Measurements from ENCODE around the gene GLRX3. TPM values are rescaled to one million over a fixed set of nuclear protein-coding genes. Genes with fewer than 3 reads are reported as not detected.

The GLRX3 gene
- total and polyA plus RNA-seq, 10 of the 15 experiments (the other 5 are each of a cell fraction or from before 2014, with no cell fraction given), result 94.7 to 209 (median 131) TPM

- SMC1A ChIA-PET (ENCODE audit: uncharacterized antibody, unreplicated experiment), result no interaction called here
- no peak for TF ChIP-seq NFIC (IDR thresholded peaks at IDR 0.05; ENCODE audit: low read depth, low read length)
- no peak for TF ChIP-seq SUZ12 (IDR thresholded peaks at IDR 0.05; ENCODE audit: unreplicated experiment)
- TF ChIP-seq NFYA (IDR thresholded peaks at IDR 0.05; ENCODE audit: borderline replicate concordance, low read depth, low read length), result no peak
- TF ChIP-seq RCOR1 (conservative IDR thresholded peaks at IDR 0.05; ENCODE audit: low read depth, low read length), result no peak
- TF ChIP-seq RELA (IDR thresholded peaks at IDR 0.05; ENCODE audit: borderline replicate concordance, partially characterized antibody), result no peak
- TF ChIP-seq MYB (IDR thresholded peaks at IDR 0.05; ENCODE audit: borderline replicate concordance, low read depth, low read length), result no peak
- no peak for TF ChIP-seq CHD1 (IDR thresholded peaks at IDR 0.05; ENCODE audit: low read depth, low read length)
- no peak for TF ChIP-seq HDAC2 (IDR thresholded peaks at IDR 0.05)
- no peak for TF ChIP-seq GABPA (IDR thresholded peaks at IDR 0.05; ENCODE audit: low read depth)
- no peak for TF ChIP-seq CBX5 (IDR thresholded peaks at IDR 0.05; ENCODE audit: low read depth)
- no peak for TF ChIP-seq MAX (IDR thresholded peaks at IDR 0.05; ENCODE audit: low read depth, low read length)
- no peak for TF ChIP-seq BCL3 (IDR thresholded peaks at IDR 0.05; ENCODE audit: borderline replicate concordance, insufficient read depth, low read depth, low read length, poor library complexity, severe bottlenecking)
- no peak for TF ChIP-seq ZNF217 (IDR thresholded peaks at IDR 0.05)
- TF ChIP-seq EGR1 (IDR thresholded peaks at IDR 0.05; ENCODE audit: borderline replicate concordance in 1 of 2, low read depth in 2 of 2, low read length in 2 of 2), result no peak
- no peak for TF ChIP-seq ETV6 (conservative IDR thresholded peaks at IDR 0.05 in 1 of 2, IDR thresholded peaks at IDR 0.05 in 1 of 2; ENCODE audit: borderline replicate concordance in 1 of 2, low read depth in 1 of 2)
- no peak for TF ChIP-seq SKIL (IDR thresholded peaks at IDR 0.05; ENCODE audit: low read depth, poor library complexity, severe bottlenecking)
- TF ChIP-seq ZNF207 (IDR thresholded peaks at IDR 0.05; ENCODE audit: borderline replicate concordance), result no peak
- TF ChIP-seq USF2 (IDR thresholded peaks at IDR 0.05; ENCODE audit: borderline replicate concordance, low read depth, low read length), result no peak
- CTCF ChIA-PET, result no interaction called here
- Histone ChIP-seq H3K9ac (ENCODE audit: control insufficient read depth, insufficient read depth, low read length) (no peak overlapping the region), H3K27ac (ENCODE audit: control insufficient read depth, insufficient read depth) (no peak overlapping the region), H2AFZ (ENCODE audit: control insufficient read depth, low read depth, low read length) (no peak overlapping the region), H3K79me2 (ENCODE audit: control insufficient read depth, insufficient read depth, low read length) (no peaks in the 10 kb centered on the region), H3K27me3 (replicated peaks in 1 of 2; ENCODE audit: control insufficient read depth in 2 of 2, insufficient read depth in 2 of 2, low read length in 1 of 2) (no peaks in the 10 kb centered on the region), H4K20me1 (ENCODE audit: control insufficient read depth, insufficient read depth) (no peaks in the 10 kb centered on the region), H3K4me1 (ENCODE audit: control insufficient read depth, insufficient read depth, low read length) (no peaks in the 10 kb centered on the region), H3K4me3 (no peak overlapping the region), H3K9me3 (replicated peaks; ENCODE audit: control insufficient read depth, insufficient read depth, low read length) (no peaks in the 10 kb centered on the region), H3K36me3 (ENCODE audit: control insufficient read depth in 2 of 2, insufficient read depth in 2 of 2, low read length in 1 of 2) (no peaks in the 10 kb centered on the region), H3K4me2 (ENCODE audit: control insufficient read depth, insufficient read depth) (no peak overlapping the region)
- POLR2A ChIA-PET, result no interaction called here
- DNase-seq (ENCODE audit: low read depth, low spot score) (no peak), FAIRE-seq (no peak), ATAC-seq (no peak)
- no TSS peak for BruUV-seq (replicated peaks)
- 81% methylated on average over 10 of the region's 10 CpGs for WGBS (ENCODE audit: insufficient coverage, insufficient replicate concordance, low lambda C conversion rate, missing lambda C conversion rate)
- RAD21 ChIA-PET (ENCODE audit: unreplicated experiment), result no interaction called here
- in situ Hi-C loops (cut with MboI), result no loop called here
- intact Hi-C loops (cut with micrococcal nuclease; ENCODE audit: unreplicated experiment), result no loop called here
These were observed 59.6 kb downstream of the GLRX3 start for GRCh38 chr10:130195746-130196294.
